NB4 (cell line): Measurements from ENCODE around the gene MMP27.

Experiments
- TF ChIP-seq, protein P1 (sequence below): IDR thresholded peaks from one replicate; pipeline ENCODE4 v1.5.1; 2012; ENCODE audit warnings: low read depth, low read length
- TF ChIP-seq, protein P2 (sequence below): IDR thresholded peaks from 2 replicates; pipeline ENCODE4 v1.6.1; 2011; ENCODE audit warnings: low read depth, low read length

DNA sequence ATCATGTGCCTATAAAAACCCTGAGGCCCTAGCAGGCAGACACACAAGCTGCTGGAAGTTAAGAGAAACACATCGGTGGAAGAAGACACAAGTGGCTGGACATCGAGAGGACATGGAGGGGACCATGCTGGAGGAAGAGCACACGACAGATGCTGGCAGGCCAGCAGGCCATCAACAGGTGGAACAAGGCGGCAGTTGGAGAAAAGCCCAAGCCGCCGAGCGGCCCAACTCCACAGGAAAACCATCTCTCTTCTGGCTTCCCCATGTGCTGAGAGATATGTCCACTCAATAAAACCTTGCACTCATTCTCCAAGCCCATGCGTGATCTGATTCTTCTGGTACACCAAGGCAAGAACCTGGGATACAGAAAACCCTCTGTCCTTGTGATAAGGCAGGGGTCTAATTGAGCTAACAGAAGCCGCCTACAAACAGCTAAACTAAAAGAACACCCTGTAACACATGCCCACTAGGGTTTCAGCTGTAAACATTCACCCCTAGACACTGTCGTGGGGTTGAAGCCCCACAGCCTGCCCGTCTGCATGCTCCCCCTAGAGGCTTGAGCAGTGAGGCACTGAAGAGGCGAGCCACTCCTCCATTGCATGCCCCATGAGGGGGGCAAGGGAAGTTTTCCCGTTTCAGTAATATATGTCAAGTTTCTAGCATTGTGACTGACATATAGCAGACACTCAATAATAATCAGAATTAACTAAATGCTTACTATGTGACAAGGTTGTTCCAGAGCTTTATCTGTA is 41.4 kb downstream of the MMP27 start:
- TF ChIP-seq, protein P1, sequence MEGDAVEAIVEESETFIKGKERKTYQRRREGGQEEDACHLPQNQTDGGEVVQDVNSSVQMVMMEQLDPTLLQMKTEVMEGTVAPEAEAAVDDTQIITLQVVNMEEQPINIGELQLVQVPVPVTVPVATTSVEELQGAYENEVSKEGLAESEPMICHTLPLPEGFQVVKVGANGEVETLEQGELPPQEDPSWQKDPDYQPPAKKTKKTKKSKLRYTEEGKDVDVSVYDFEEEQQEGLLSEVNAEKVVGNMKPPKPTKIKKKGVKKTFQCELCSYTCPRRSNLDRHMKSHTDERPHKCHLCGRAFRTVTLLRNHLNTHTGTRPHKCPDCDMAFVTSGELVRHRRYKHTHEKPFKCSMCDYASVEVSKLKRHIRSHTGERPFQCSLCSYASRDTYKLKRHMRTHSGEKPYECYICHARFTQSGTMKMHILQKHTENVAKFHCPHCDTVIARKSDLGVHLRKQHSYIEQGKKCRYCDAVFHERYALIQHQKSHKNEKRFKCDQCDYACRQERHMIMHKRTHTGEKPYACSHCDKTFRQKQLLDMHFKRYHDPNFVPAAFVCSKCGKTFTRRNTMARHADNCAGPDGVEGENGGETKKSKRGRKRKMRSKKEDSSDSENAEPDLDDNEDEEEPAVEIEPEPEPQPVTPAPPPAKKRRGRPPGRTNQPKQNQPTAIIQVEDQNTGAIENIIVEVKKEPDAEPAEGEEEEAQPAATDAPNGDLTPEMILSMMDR, result peak; percentile 66
- TF ChIP-seq, protein P2, sequence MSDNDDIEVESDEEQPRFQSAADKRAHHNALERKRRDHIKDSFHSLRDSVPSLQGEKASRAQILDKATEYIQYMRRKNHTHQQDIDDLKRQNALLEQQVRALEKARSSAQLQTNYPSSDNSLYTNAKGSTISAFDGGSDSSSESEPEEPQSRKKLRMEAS, result no peak
